Body of pancreas (tissue), 4 donors: ENCODE data around the gene ZNF470. TPM values are rescaled to one million over a fixed set of nuclear protein-coding genes. Genes with fewer than 3 reads are reported as not detected.

Experiments
- ATAC-seq: fragments of 150-250 bp; one replicate; pipeline ENCODE4 v1.9.1; 2016
- DNase-seq, 4 donors: peaks; one replicate each; pipeline ENCODE4 v3.0.0-alpha.2; 2019
- H3K27ac ChIP-seq, 4 donors: fragments of 200-600 bp; sonication (generic); 1 replicate in 3 of 4; 2 replicates in 1 of 4; pipeline versions ENCODE4 v1.5.1 to v1.6.1; 2016 to 2019; ENCODE audit warnings: mild to moderate bottlenecking in 1 of 4, mixed read lengths in 1 of 4, moderate library complexity in 1 of 4
- H3K27me3 ChIP-seq, 2 donors: fragments of 200-600 bp; sonication (generic); one replicate each; pipeline ENCODE4 v1.6.0; 2016; ENCODE audit warnings: mild to moderate bottlenecking in 1 of 2
- H3K36me3 ChIP-seq, 2 donors: fragments of 200-600 bp; sonication (generic); replicated peaks in 1 of 2; 2 replicates each; pipeline ENCODE4 v1.5.1; 2016; ENCODE audit warnings: low read depth in 2 of 2; ENCODE audit not compliant: insufficient read depth in 1 of 2
- H3K4me1 ChIP-seq: fragments of 200-600 bp; sonication (generic); one replicate; pipeline ENCODE4 v1.6.0; 2016
- H3K4me3 ChIP-seq, 2 donors: fragments of 200-600 bp; sonication (generic); 1 replicate in 1 of 2; 2 replicates in 1 of 2; pipeline ENCODE4 v1.5.1; 2016 to 2019
- H3K9me3 ChIP-seq, 3 donors: fragments of 200-600 bp; sonication (generic); 1 replicate in 2 of 3; 2 replicates in 1 of 3; pipeline ENCODE4 v1.5.1; 2016
- CTCF ChIP-seq, 7 experiments: fragments of 450-650 bp in 4 of 7; fragments of 200-600 bp in 3 of 7; sonication (generic) in 3 of 7; IDR thresholded peaks; one replicate each; pipeline ENCODE4 v1.5.1; 2016 to 2019; ENCODE audit warnings: antibody characterized with exemption in 7 of 7
- POLR2A ChIP-seq, 3 donors: fragments of 450-650 bp; IDR thresholded peaks; one replicate each; pipeline ENCODE4 v1.6.1; 2016; ENCODE audit warnings: antibody characterized with exemption in 3 of 3, mild to moderate bottlenecking in 2 of 3
- WGBS, 2 donors: methylation state at CpG; one replicate each; pipeline ENCODE4 v1.1.5; 2017; 5-methylcytosine and 5-hydroxymethylcytosine counted together
- intact Hi-C: fragments of 100-400 bp; cut with DNase I; formaldehyde crosslinking; loops from one replicate; pipeline ENCODE4 v1.15.1; 2023
- total RNA-seq, 2 donors: library from RNA; depleted of rRNA; stranded (reverse); fragments of >200 nt; gene quantifications; one replicate each; pipeline ENCODE4 v1.1.0, GENCODE V29; 2016

Gene ZNF470
- total RNA-seq, 2 donors from 2014 or later, result 1.3 to 3.1 TPM

DNA sequence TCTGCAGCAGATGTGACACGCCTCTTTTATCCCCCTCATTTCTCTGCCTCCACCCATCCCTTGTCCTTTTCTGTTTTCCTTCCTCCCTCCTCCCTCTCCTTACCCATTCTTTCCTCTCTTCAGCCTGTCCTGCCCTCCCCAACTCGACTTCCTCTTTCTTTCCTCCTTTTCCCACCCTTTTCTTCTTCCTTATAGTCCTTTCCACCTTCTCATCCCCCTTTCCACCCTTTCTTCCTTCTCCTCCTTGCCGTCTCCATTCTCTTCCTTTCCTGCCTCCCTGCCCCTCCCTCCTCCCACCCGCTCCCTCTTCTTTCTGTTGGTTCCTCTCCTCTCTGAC, 27.1 kb downstream of the ZNF470 start:
- H3K36me3 ChIP-seq, result no peaks in the 10 kb centered on the region
- intact Hi-C loops, result no loop called here
- no peaks in the 10 kb centered on the region for H3K27me3 ChIP-seq
- ATAC-seq, result no peak
- peaks cover 0 to 9% (median 0%) of the 10 kb centered on the region in 3 donors for H3K9me3 ChIP-seq
- H3K4me3 ChIP-seq, result peak overlapping the region in 1 of 2 donors; percentile 100
- H3K4me1 ChIP-seq, result peaks cover 10% of the 10 kb centered on the region
- TF ChIP-seq POLR2A (IDR thresholded peaks at IDR 0.05) (no peak), CTCF (IDR thresholded peaks at IDR 0.05) (no peak)
- H3K27ac ChIP-seq, result no peak overlapping the region
- no peak for DNase-seq
- 51 to 73% methylated on average over 4 of the region's 4 CpGs for WGBS, 2 donors

DNA sequence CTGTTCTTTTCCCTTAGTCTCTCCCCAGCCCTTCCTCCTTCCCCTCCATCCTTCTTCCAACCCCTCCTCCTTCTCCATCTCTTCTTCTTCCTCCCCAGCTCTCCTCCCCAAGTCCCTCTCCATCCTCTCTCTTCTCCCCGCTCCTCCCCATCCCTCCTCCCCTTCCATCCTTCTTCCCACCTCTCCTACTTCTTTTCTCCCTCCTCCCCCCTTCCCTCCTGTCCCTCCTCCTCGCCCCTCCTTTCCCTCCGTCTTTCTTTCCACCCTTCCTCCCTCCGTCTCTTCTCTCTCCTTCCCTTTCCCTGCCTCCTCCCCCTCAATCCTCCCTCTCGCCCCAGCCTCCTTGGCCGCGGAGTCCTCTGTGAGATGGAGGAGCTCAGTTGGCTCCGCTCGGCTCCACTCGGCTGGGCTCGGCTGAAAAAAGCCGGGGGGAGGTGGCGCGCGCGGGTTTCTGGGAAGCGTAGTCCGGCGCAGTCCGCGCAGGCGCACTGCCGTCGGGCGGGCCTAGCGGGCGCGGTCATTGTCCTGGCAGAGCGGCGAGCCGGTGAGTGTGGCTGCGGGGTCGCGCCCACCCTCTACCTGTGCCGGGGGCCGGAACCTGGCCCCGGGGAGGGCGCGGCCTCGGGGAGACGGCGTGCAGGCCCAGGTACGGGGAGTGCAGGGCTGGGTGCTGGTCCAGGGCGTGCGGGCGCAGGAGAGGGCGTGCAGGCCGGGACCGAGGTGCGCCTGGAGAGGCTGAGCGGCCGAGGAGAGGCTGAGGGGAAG, 27.7 kb downstream of the ZNF470 start, which contains the start of gene ZNF71:
Gene ZNF71, plus strand, starts transcription at position 520 of the 765 bp plus-strand sequence. CDS start 6,257 bp downstream, outside the sequence.
- H3K36me3 ChIP-seq, result no peaks in the 10 kb centered on the region
- WGBS, 2 donors, result 1 to 2% methylated on average over 38 to 46 of the region's 52 CpGs
- TF ChIP-seq POLR2A (IDR thresholded peaks at IDR 0.05), result peak in 2 of 3 donors; percentile 39 to 40
- no peak for TF ChIP-seq CTCF (IDR thresholded peaks at IDR 0.05)
- DNase-seq (peak; percentile 89 to 91 (median 91)), ATAC-seq (peak; percentile 93)
- H3K9me3 ChIP-seq, result peaks cover 0 to 6% (median 0%) of the 10 kb centered on the region in 3 donors
- peak within 1 kb of the TSS; percentile 96 to 100 for H3K4me3 ChIP-seq
- intact Hi-C loops, result no loop called here
- peak within 1 kb of the TSS in 3 of 4 donors; percentile 5 to 50 (median 45) for H3K27ac ChIP-seq
- no peaks in the 10 kb centered on the region for H3K27me3 ChIP-seq
- peaks cover 10% of the 10 kb centered on the region for H3K4me1 ChIP-seq

- no peak for TF ChIP-seq POLR2A (IDR thresholded peaks at IDR 0.05)
- TF ChIP-seq CTCF (IDR thresholded peaks at IDR 0.05), result no peak
- ATAC-seq, result no peak
- intact Hi-C loops, result no loop called here
- Histone ChIP-seq H3K4me3 (peak overlapping the region; percentile 96 to 100), H3K36me3 (no peaks in the 10 kb centered on the region), H3K9me3 (peaks cover 0 to under 1% (median 0%) of the 10 kb centered on the region in 3 donors), H3K4me1 (peaks cover 10% of the 10 kb centered on the region), H3K27me3 (no peaks in the 10 kb centered on the region), H3K27ac (peak overlapping the region in 3 of 4 donors; percentile 5 to 50 (median 45))
- WGBS, 2 donors, result 0 to 2% methylated on average over 4 of the region's 4 CpGs
- DNase-seq, result no peak
Measured at GRCh38 chr19:56595548-56595899, 28.3 kb downstream of the ZNF470 start.

DNA sequence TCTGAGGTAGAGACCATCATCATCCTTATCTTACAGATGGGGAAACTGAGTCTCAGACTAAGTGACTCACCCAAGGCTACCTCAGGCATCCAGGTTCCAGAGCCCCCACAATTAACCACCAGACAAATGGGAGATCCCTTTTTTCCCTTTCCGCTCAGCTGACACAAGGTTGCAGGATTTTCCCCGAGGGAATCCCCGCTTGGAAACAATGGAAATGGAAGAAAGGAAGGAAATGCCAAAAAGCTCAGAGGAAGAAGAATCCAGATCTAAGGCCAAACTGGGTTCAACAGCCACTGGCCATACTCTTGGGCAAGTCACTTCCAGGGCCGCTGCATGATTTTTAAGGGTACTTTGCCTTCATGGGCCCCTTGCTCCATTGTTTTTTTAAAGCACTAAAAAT, 29.4 kb downstream of the ZNF470 start:
- no peak for DNase-seq
- H3K36me3 ChIP-seq, result no peaks in the 10 kb centered on the region
- 66 to 70% methylated on average over 4 of the region's 4 CpGs for WGBS, 2 donors
- intact Hi-C loops, result no loop called here
- no peak for ATAC-seq
- H3K4me3 ChIP-seq, result no peak overlapping the region
- TF ChIP-seq CTCF (IDR thresholded peaks at IDR 0.05) (no peak), POLR2A (IDR thresholded peaks at IDR 0.05) (no peak)
- peaks cover 0 to 5% (median 0%) of the 10 kb centered on the region in 3 donors for H3K9me3 ChIP-seq
- peaks cover 10% of the 10 kb centered on the region for H3K4me1 ChIP-seq
- no peaks in the 10 kb centered on the region for H3K27me3 ChIP-seq
- H3K27ac ChIP-seq, result no peak overlapping the region

GRCh38 chr19:56597696-56598095, 30.4 kb downstream of the ZNF470 start:
- Histone ChIP-seq H3K4me1 (peaks cover 10% of the 10 kb centered on the region), H3K9me3 (peaks cover 0 to 5% (median 0%) of the 10 kb centered on the region in 3 donors), H3K27me3 (no peaks in the 10 kb centered on the region), H3K4me3 (no peak overlapping the region), H3K27ac (no peak overlapping the region), H3K36me3 (no peaks in the 10 kb centered on the region)
- DNase-seq (no peak), ATAC-seq (no peak)
- intact Hi-C loops, result no loop called here
- TF ChIP-seq POLR2A (IDR thresholded peaks at IDR 0.05) (no peak), CTCF (IDR thresholded peaks at IDR 0.05) (no peak)
- 94 to 95% methylated on average over 4 of the region's 4 CpGs for WGBS, 2 donors
